ENCODE measurements around the gene TTLL7.

GRCh38 chr1:83958704-83959103 is 40.2 kb downstream of the TTLL7 start:
- TF ChIP-seq POLR2A (IDR thresholded peaks at IDR 0.05) (no peak), EP300 (IDR thresholded peaks at IDR 0.05) (no peak), CTCF (IDR thresholded peaks at IDR 0.05) (no peak)

Data from sigmoid colon (tissue), 4 donors.